ENCODE results near the gene PCK1. TPM values are rescaled to one million over a fixed set of nuclear protein-coding genes. Genes with fewer than 3 reads are reported as not detected.

The PCK1 gene
- total RNA-seq (2021; fragmentation: NEBNext Ultra II Directional; extraction: Animal tissue kit (Norgen Biotek cat#: 25700)) (not detected in 2 replicates), polyA plus RNA-seq (2011; rRNA removed) (not detected in 2 replicates), polyA minus RNA-seq (2011; rRNA and poly(A)+ RNA removed) (not detected in 2 replicates)
- polyA plus RNA-seq (2011; cell fraction: cytosol; rRNA removed) = 0.05 TPM
- 0.09 TPM for polyA plus RNA-seq (2011; cell fraction: nucleus; rRNA removed)
- polyA plus RNA-seq (2012, experiment 1 of 2) = not detected in 4 replicates
- not detected for polyA plus RNA-seq (2012, experiment 2 of 2)
- polyA plus RNA-seq (2013, experiment 1 of 2) = not detected
- not detected for polyA plus RNA-seq (2013, experiment 2 of 2)
- polyA minus RNA-seq (2011; cell fraction: cytosol; rRNA and poly(A)+ RNA removed) = not detected
- polyA minus RNA-seq (2011; cell fraction: nucleus; rRNA and poly(A)+ RNA removed) = not detected
- long read RNA-seq, experiment 1 = 0 reads
- long read RNA-seq, experiment 2 = 0 reads

DNA sequence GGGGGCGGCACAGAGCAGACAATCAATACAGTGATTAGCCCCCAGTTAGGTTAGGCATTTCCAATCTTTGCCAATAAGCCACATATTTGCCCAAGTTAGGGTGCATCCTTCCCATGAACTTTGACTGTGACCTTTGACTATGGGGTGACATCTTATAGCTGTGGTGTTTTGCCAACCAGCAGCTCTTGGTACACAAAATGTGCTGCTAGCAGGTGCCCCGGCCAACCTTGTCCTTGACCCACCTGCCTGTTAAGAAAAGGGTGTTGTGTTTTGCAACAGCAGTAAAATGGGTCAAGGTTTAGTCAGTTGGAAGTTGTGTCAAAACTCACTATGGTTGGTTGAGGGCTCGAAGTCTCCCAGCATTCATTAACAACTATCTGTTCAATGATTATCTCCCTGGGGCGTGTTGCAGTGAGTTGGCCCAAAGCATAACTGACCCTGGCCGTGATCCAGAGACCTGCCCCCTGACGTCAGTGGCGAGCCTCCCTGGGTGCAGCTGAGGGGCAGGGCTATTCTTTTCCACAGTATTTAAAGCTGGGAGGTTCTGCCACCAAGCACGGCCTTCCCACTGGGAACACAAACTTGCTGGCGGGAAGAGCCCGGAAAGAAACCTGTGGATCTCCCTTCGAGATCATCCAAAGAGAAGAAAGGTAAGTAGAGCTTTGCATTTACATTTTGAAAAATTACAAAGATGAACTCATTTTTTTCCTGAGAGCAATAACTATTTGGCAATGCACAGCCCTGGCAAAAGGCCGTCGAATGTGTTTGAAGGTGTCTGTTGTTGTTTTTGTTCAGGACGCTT lies at the start of gene PCK1:
PCK1 (plus strand) TSS at position 557 of the 802 bp plus-strand sequence. CDS start 302 bp downstream, outside the sequence.
- Histone ChIP-seq H3K79me1 (ENCODE audit: low read depth, low read length) (no peaks in the 10 kb centered on the region), H3K27me3 (replicated peaks in 1 of 4; ENCODE audit: control insufficient read depth in 3 of 4, extremely low read depth in 1 of 4, insufficient read depth in 3 of 4, low read length in 3 of 4) (no peaks in the 10 kb centered on the region), H3K79me2 (ENCODE audit: control insufficient read depth in 1 of 2, insufficient read depth in 2 of 2, low read length in 2 of 2) (no peaks in the 10 kb centered on the region), H3K4me2 (ENCODE audit: insufficient read depth in 1 of 2, low read depth in 2 of 2, low read length in 2 of 2) (no peak within 1 kb of the TSS), H4K91ac (replicated peaks; ENCODE audit: insufficient read length, low read length) (no peak within 1 kb of the TSS), H3K9ac (replicated peaks in 1 of 4; ENCODE audit: extremely low read depth in 1 of 4, low read depth in 3 of 4, low read length in 3 of 4) (no peak within 1 kb of the TSS), H3K14ac (ENCODE audit: insufficient read length) (no peak within 1 kb of the TSS), H3K18ac (ENCODE audit: extremely low read depth, low read length) (no peak within 1 kb of the TSS), H3K23me2 (ENCODE audit: low read depth, low read length) (no peaks in the 10 kb centered on the region), H2AK5ac (ENCODE audit: low read depth, low read length) (no peak within 1 kb of the TSS), H4K8ac (ENCODE audit: extremely low read depth, insufficient read depth, low read length) (no peak within 1 kb of the TSS), H3K27ac (ENCODE audit: low read depth, low read length) (no peak within 1 kb of the TSS), H4K20me1 (replicated peaks in 1 of 2; ENCODE audit: control insufficient read depth in 1 of 2, insufficient read depth in 2 of 2, low read length in 2 of 2) (no peaks in the 10 kb centered on the region), H3K56ac (replicated peaks; ENCODE audit: insufficient read length, low read depth, low read length) (no peak within 1 kb of the TSS), H3K4me3 (ENCODE audit: extremely low read depth in 1 of 4, insufficient read depth in 2 of 4, low read depth in 3 of 4, low read length in 4 of 4) (no peak within 1 kb of the TSS), H2AFZ (ENCODE audit: low read length) (no peak within 1 kb of the TSS; the same call in 1 of the 2 replicates), H2BK5ac (ENCODE audit: low read depth, low read length) (no peak within 1 kb of the TSS), H3K9me3 (ENCODE audit: insufficient read depth in 2 of 2, low read depth in 1 of 2, low read length in 1 of 2) (no peaks in the 10 kb centered on the region), H3K4ac (replicated peaks; ENCODE audit: insufficient read length, low read depth, low read length) (no peak within 1 kb of the TSS), H3K23ac (ENCODE audit: insufficient read length) (no peak within 1 kb of the TSS), H4K5ac (ENCODE audit: insufficient read length, low read depth, low read length) (no peak within 1 kb of the TSS), H3K4me1 (replicated peaks in 1 of 4; ENCODE audit: control insufficient read depth in 3 of 4, insufficient read depth in 4 of 4, low read length in 3 of 4) (no peaks in the 10 kb centered on the region), H2BK15ac (ENCODE audit: low read length) (no peak within 1 kb of the TSS), H2BK12ac (ENCODE audit: low read depth, low read length) (no peak within 1 kb of the TSS), H3K36me3 (ENCODE audit: control insufficient read depth in 2 of 4, insufficient read depth in 4 of 4, low read length in 3 of 4) (no peaks in the 10 kb centered on the region), H2BK120ac (replicated peaks; ENCODE audit: low read depth, low read length) (no peak within 1 kb of the TSS), H2BK20ac (ENCODE audit: low read length) (no peak within 1 kb of the TSS)
- POLR2A ChIA-PET (ENCODE audit: partially characterized antibody) = no interaction called here
- 94% methylated on average over 14 of the region's 14 CpGs; no CpG with 5 or more reads in 1 of the 2 experiments for WGBS, 2 experiments (ENCODE audit: extremely low coverage in 1 of 2, insufficient coverage in 1 of 2, insufficient read length in 1 of 2, insufficient replicate concordance in 2 of 2, low coverage in 1 of 2, low lambda C conversion rate in 2 of 2, missing lambda C conversion rate in 1 of 2)
- CTCF ChIA-PET (ENCODE audit: partially characterized antibody) = interaction anchor here (1.0 to 6.3 kb wide), 5 partner anchors 11 to 45 kb away, joined by 3 to 46 read pairs (median 5); no protein-coding TSS in a partner anchor
- no peak for DNase-seq (ENCODE audit: low read depth in 1 of 2, low spot score in 2 of 2)
- no peak for FAIRE-seq
- TF ChIP-seq NRF1 (IDR thresholded peaks at IDR 0.05; ENCODE audit: low read depth, low read length) (no peak), SIRT6 (IDR thresholded peaks at IDR 0.05; ENCODE audit: low read length) (no peak), SIX5 (IDR thresholded peaks at IDR 0.05; ENCODE audit: low read depth, low read length) (no peak), NANOG (IDR thresholded peaks at IDR 0.05; ENCODE audit: insufficient read depth, low read depth, low read length, poor library complexity, severe bottlenecking) (no peak), BACH1 (IDR thresholded peaks at IDR 0.05; ENCODE audit: low read length) (no peak), GABPA (IDR thresholded peaks at IDR 0.05; ENCODE audit: borderline replicate concordance, insufficient read depth, low read length) (no peak), ASH2L (IDR thresholded peaks at IDR 0.05; ENCODE audit: low read length) (no peak), PHF8 (conservative IDR thresholded peaks at IDR 0.05; ENCODE audit: low read depth, low read length) (no peak), SIN3A (conservative IDR thresholded peaks at IDR 0.05 in 1 of 2, IDR thresholded peaks at IDR 0.05 in 1 of 2; ENCODE audit: low read depth in 1 of 2, low read length in 2 of 2) (no peak)
- TF ChIP-seq, protein P1, sequence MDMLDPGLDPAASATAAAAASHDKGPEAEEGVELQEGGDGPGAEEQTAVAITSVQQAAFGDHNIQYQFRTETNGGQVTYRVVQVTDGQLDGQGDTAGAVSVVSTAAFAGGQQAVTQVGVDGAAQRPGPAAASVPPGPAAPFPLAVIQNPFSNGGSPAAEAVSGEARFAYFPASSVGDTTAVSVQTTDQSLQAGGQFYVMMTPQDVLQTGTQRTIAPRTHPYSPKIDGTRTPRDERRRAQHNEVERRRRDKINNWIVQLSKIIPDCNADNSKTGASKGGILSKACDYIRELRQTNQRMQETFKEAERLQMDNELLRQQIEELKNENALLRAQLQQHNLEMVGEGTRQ (IDR thresholded peaks at IDR 0.05; ENCODE audit: low read length) = no peak

Measured in H1 (cell line).